Endothelial cell of umbilical vein (primary cell): ENCODE measurements around the gene HPSE2. TPM values are rescaled to one million over a fixed set of nuclear protein-coding genes. Genes with fewer than 3 reads are reported as not detected.

ENCODE experiments used
- BruUV-seq: library from RNA; stranded (reverse); fragments of 400-500 nt; replicated peaks from 2 replicates; lab custom pipeline; 2021; lab: Mats Ljungman, UMichigan
- CTCF ChIA-PET: fragments of 300-600, 350-600 bp; sonication (Branson Sonifier 250); formaldehyde crosslinking; loops from one replicate; lab custom pipeline; 2021; ENCODE audit warnings: antibody characterized with exemption, inconsistent platforms; lab: Charles Lee
- POLR2A ChIA-PET: fragments of 300-600, 350-600 bp; sonication (Branson Sonifier 250); formaldehyde crosslinking; loops from one replicate; lab custom pipeline; 2021; ENCODE audit warnings: antibody characterized with exemption, inconsistent platforms; lab: Charles Lee
- DNase-seq: peaks from one replicate; pipeline ENCODE4 v3.0.0-alpha.2; 2011; ENCODE audit warnings: low read depth, low spot score
- FAIRE-seq: peaks from 2 replicates; lab custom pipeline; 2011; peaks lifted over from hg19 to GRCh38; lab: Jason Lieb, UNC
- H2AFZ ChIP-seq: 2 replicates; pipeline ENCODE4 v1.6.0; 2012; ENCODE audit warnings: low read depth, low read length, control low read depth, inconsistent platforms
- H3K27ac ChIP-seq: 2 replicates; pipeline ENCODE4 v1.5.1; 2011; ENCODE audit warnings: low read depth, mild to moderate bottlenecking, control low read depth, low read length, moderate library complexity; ENCODE audit not compliant: insufficient read depth
- H3K27me3 ChIP-seq, 2 experiments: 2 replicates each; pipeline versions ENCODE4 v1.6.0 to v1.6.1; 2011; ENCODE audit warnings: low read length in 2 of 2, mixed read lengths in 1 of 2; ENCODE audit not compliant: control insufficient read depth in 2 of 2, insufficient read depth in 2 of 2
- H3K36me3 ChIP-seq, 2 experiments: 2 replicates in 1 of 2; 3 replicates in 1 of 2; pipeline ENCODE4 v1.5.1; 2011; ENCODE audit warnings: low read length in 2 of 2, mild to moderate bottlenecking in 1 of 2, moderate library complexity in 1 of 2; ENCODE audit not compliant: control insufficient read depth in 2 of 2, insufficient read depth in 2 of 2; ENCODE audit errors: extremely low read depth in 1 of 2
- H3K4me1 ChIP-seq: 3 replicates; pipeline ENCODE4 v1.5.1; 2011; ENCODE audit warnings: mild to moderate bottlenecking, low read length; ENCODE audit not compliant: control insufficient read depth, insufficient read depth; ENCODE audit errors: extremely low read depth
- H3K4me2 ChIP-seq: 2 replicates; pipeline ENCODE4 v1.6.1; 2011; ENCODE audit warnings: low read length, control low read depth, mixed read lengths; ENCODE audit not compliant: insufficient read depth
- H3K4me3 ChIP-seq, 3 experiments: fragments of 200-600 bp in 1 of 3; sonication (generic), shearing (Covaris generic) in 1 of 3; replicated peaks in 1 of 3; 2 replicates each; pipeline ENCODE4 v1.5.1; 2011 to 2016; ENCODE audit warnings: control low read depth in 3 of 3, low read length in 3 of 3, mild to moderate bottlenecking in 2 of 3, inconsistent platforms in 1 of 3, low read depth in 1 of 3, moderate library complexity in 1 of 3; ENCODE audit not compliant: insufficient read depth in 1 of 3
- H3K79me2 ChIP-seq: 2 replicates; pipeline ENCODE4 v1.6.0; 2012; ENCODE audit warnings: low read length, inconsistent platforms; ENCODE audit not compliant: control insufficient read depth, insufficient read depth
- H3K9ac ChIP-seq: replicated peaks from 2 replicates; pipeline ENCODE3; 2011; ENCODE audit warnings: low read length, control low read depth; ENCODE audit not compliant: insufficient read depth; ENCODE audit errors: extremely low read depth
- H3K9me1 ChIP-seq: replicated peaks from 3 replicates; pipeline ENCODE4 v1.6.0; 2011; ENCODE audit warnings: mild to moderate bottlenecking, low read length; ENCODE audit not compliant: control insufficient read depth, insufficient read depth; ENCODE audit errors: extremely low read depth
- H3K9me3 ChIP-seq: replicated peaks from 2 replicates; pipeline ENCODE4 v1.5.1; 2012; ENCODE audit warnings: low read length, inconsistent platforms; ENCODE audit not compliant: control insufficient read depth, insufficient read depth
- H4K20me1 ChIP-seq: replicated peaks from 2 replicates; pipeline ENCODE3; 2011; ENCODE audit warnings: mild to moderate bottlenecking, low read length; ENCODE audit not compliant: control insufficient read depth, insufficient read depth; ENCODE audit errors: extremely low read depth
- CTCF ChIP-seq, 2 donors: IDR thresholded peaks; 1 replicate in 1 of 2; 2 replicates in 1 of 2; pipeline ENCODE4 v1.5.1; 2011; ENCODE audit warnings: low read length in 2 of 2, mild to moderate bottlenecking in 2 of 2, moderate library complexity in 2 of 2, control low read depth in 1 of 2, inconsistent platforms in 1 of 2, low read depth in 1 of 2; ENCODE audit not compliant: insufficient read depth in 1 of 2; ENCODE audit errors: extremely low read depth in 1 of 2
- EZH2 ChIP-seq: IDR thresholded peaks from 2 replicates; pipeline ENCODE4 v1.6.1; 2012; ENCODE audit warnings: borderline replicate concordance, low read depth, mild to moderate bottlenecking, moderate library complexity, low read length, inconsistent platforms; ENCODE audit not compliant: severe bottlenecking
- GATA2 ChIP-seq: IDR thresholded peaks from 2 replicates; pipeline ENCODE4 v1.7.0; 2011; ENCODE audit warnings: low read depth, mild to moderate bottlenecking, moderate library complexity, mixed read lengths, low read length; ENCODE audit not compliant: insufficient read length, insufficient read depth
- MYC ChIP-seq: IDR thresholded peaks from one replicate; pipeline ENCODE4 v1.6.1; 2011; ENCODE audit warnings: mild to moderate bottlenecking, low read depth, low read length
- POLR2AphosphoS5 ChIP-seq: IDR thresholded peaks from 2 replicates; pipeline ENCODE4 v1.6.1; 2012; ENCODE audit warnings: low read depth, mild to moderate bottlenecking, control low read depth, low read length, moderate library complexity; ENCODE audit not compliant: insufficient read depth
- dilution Hi-C: fragments of 300-500 bp; cut with MboI; formaldehyde crosslinking; loops from one replicate; pipeline ENCODE4 v1.15.0; 2019; ENCODE audit warnings: low sequenced_read_pairs; ENCODE audit not compliant: extremely low pct_ligation_motif_present
- intact Hi-C: fragments of 100-400 bp; cut with micrococcal nuclease; formaldehyde crosslinking; loops from one replicate; pipeline ENCODE4 v1.10.0; 2022
- polyA plus RNA-seq, 4 experiments: library from polyadenylated mRNA; depleted of rRNA in 3 of 4; stranded (reverse) in 3 of 4; unstranded in 1 of 4; fragments of >200 nt; gene quantifications; 2 replicates each; pipeline versions ENCODE4 v1.2.1 to v1.2.3, GENCODE V29; 2011 to 2012; ENCODE audit warnings: missing spikeins in 1 of 4
- total RNA-seq: library from RNA; stranded (reverse); gene quantifications from 2 replicates; pipeline ENCODE4 v1.2.3, GENCODE V29; 2021
- TF ChIP-seq, protein P1 (sequence below): IDR thresholded peaks from 2 replicates; pipeline ENCODE4 v1.6.1; 2011; ENCODE audit not compliant: insufficient read depth, insufficient read length

HPSE2 gene
- total and polyA plus RNA-seq, 2 donors (not counting 3 experiments of a cell fraction or from before 2014, with no cell fraction given) = not detected

- H3K9me3 ChIP-seq = no peaks in the 10 kb centered on the region
- no peaks in the 10 kb centered on the region for H3K36me3 ChIP-seq
- no peak overlapping the region for H3K9ac ChIP-seq
- BruUV-seq = no TSS peak
- POLR2A ChIA-PET = no interaction called here
- DNase-seq (no peak), FAIRE-seq (no peak)
- CTCF ChIA-PET = no interaction called here
- no peaks in the 10 kb centered on the region for H3K27me3 ChIP-seq
- dilution Hi-C loops (no loop called here), intact Hi-C loops (no loop called here)
- H4K20me1 ChIP-seq = no peaks in the 10 kb centered on the region
- H3K4me2 ChIP-seq = no peak overlapping the region
- no peak overlapping the region for H3K27ac ChIP-seq
- TF ChIP-seq POLR2AphosphoS5 (no peak), EZH2 (no peak), MYC (no peak), CTCF (IDR thresholded peaks at IDR 0.05; ENCODE audit: extremely low read depth in 1 of 2, insufficient read depth in 1 of 2, low read depth in 1 of 2, low read length in 2 of 2) (no peak), GATA2 (no peak)
- TF ChIP-seq, protein P1, sequence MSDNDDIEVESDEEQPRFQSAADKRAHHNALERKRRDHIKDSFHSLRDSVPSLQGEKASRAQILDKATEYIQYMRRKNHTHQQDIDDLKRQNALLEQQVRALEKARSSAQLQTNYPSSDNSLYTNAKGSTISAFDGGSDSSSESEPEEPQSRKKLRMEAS = no peak
- no peaks in the 10 kb centered on the region for H3K4me1 ChIP-seq
- H2AFZ ChIP-seq = no peak overlapping the region
- H3K9me1 ChIP-seq = no peaks in the 10 kb centered on the region
- no peaks in the 10 kb centered on the region for H3K79me2 ChIP-seq
- no peak overlapping the region for H3K4me3 ChIP-seq
Measured at GRCh38 chr10:99143651-99144050, 92.0 kb downstream of the HPSE2 start.
